GM12878 (cell line): ENCODE measurements around the gene EHD2. TPM values are rescaled to one million over a fixed set of nuclear protein-coding genes. Genes with fewer than 3 reads are reported as not detected.

Experiments used
- ATAC-seq: fragments of 200-7000 bp; cut with Tn5 transposase; 3 replicates; pipeline ENCODE4 v1.9.1; 2020; ENCODE audit warnings: mild to moderate bottlenecking, moderate library complexity
- BruUV-seq: library from RNA; stranded (reverse); fragments of 400-500 nt; replicated peaks from 2 replicates; lab custom pipeline; 2021; lab: Mats Ljungman, UMichigan
- CTCF ChIA-PET: fragments of 300-600 bp; sonication (Branson Sonifier 250); formaldehyde crosslinking; extraction: SDS; loops from one replicate; lab custom pipeline; 2021; ENCODE audit warnings: inconsistent platforms; lab: Yijun Ruan, JAX
- POLR2A ChIA-PET: fragments of 350-600 bp; formaldehyde crosslinking; extraction: SDS; loops from one replicate; lab custom pipeline; 2021; ENCODE audit warnings: inconsistent platforms; lab: Charles Lee
- RAD21 ChIA-PET: fragments of 300-600 bp; sonication (Branson Sonifier 250); formaldehyde crosslinking; loops from one replicate; lab custom pipeline; 2023; ENCODE audit warnings: antibody characterized with exemption; ENCODE audit not compliant: unreplicated experiment; lab: Charles Lee
- SMC1A ChIA-PET: fragments of 300-600 bp; sonication (Branson Sonifier 250); formaldehyde crosslinking; loops from one replicate; lab custom pipeline; 2023; ENCODE audit not compliant: unreplicated experiment, uncharacterized antibody; lab: Charles Lee
- DNase-seq: peaks from one replicate; pipeline ENCODE4 v3.0.0-alpha.2; 2011; ENCODE audit warnings: low read depth, low spot score
- FAIRE-seq: peaks from 3 replicates; lab custom pipeline; 2011; peaks lifted over from hg19 to GRCh38; lab: Jason Lieb, UNC
- H2AFZ ChIP-seq: 2 replicates; pipeline ENCODE4 v1.6.0; 2011; ENCODE audit warnings: low read depth, low read length, control low read depth; ENCODE audit not compliant: control insufficient read depth
- H3K27ac ChIP-seq: 2 replicates; pipeline ENCODE4 v1.5.1; 2011; ENCODE audit warnings: control low read depth; ENCODE audit not compliant: control insufficient read depth, insufficient read depth
- H3K27me3 ChIP-seq, 2 experiments: replicated peaks in 1 of 2; 2 replicates each; pipeline versions ENCODE4 v1.6.0 to v1.6.1; 2011; ENCODE audit warnings: low read length in 1 of 2; ENCODE audit not compliant: control insufficient read depth in 2 of 2, insufficient read depth in 2 of 2
- H3K36me3 ChIP-seq, 2 experiments: 2 replicates each; pipeline ENCODE4 v1.5.1; 2011; ENCODE audit warnings: low read length in 1 of 2; ENCODE audit not compliant: control insufficient read depth in 2 of 2, insufficient read depth in 2 of 2
- H3K4me1 ChIP-seq: 2 replicates; pipeline ENCODE4 v1.6.1; 2011; ENCODE audit warnings: mild to moderate bottlenecking, low read length, moderate library complexity, mixed read lengths; ENCODE audit not compliant: control insufficient read depth, insufficient read depth
- H3K4me2 ChIP-seq: 2 replicates; pipeline ENCODE4 v1.6.0; 2011; ENCODE audit warnings: control low read depth; ENCODE audit not compliant: control insufficient read depth, insufficient read depth
- H3K4me3 ChIP-seq: fragments of 200-600 bp; sonication (generic); 2 replicates; pipeline ENCODE4 v1.5.1; 2016
- H3K79me2 ChIP-seq: 2 replicates; pipeline ENCODE4 v1.6.0; 2011; ENCODE audit warnings: low read length; ENCODE audit not compliant: control insufficient read depth, insufficient read depth
- H3K9ac ChIP-seq: 2 replicates; pipeline ENCODE4 v1.8.0; 2011; ENCODE audit warnings: low read length, control low read depth, mixed read lengths; ENCODE audit not compliant: control insufficient read depth, insufficient read depth
- H3K9me3 ChIP-seq: replicated peaks from 3 replicates; pipeline ENCODE4 v1.5.1; 2011; ENCODE audit warnings: mild to moderate bottlenecking, low read length; ENCODE audit not compliant: control insufficient read depth, insufficient read depth
- H4K20me1 ChIP-seq: 2 replicates; pipeline ENCODE4 v1.6.0; 2011; ENCODE audit not compliant: control insufficient read depth, insufficient read depth
- ASH2L ChIP-seq: fragments of 300-600, 200-600 bp; sonication (generic); IDR thresholded peaks from 2 replicates; pipeline ENCODE4 v1.6.1; 2017; ENCODE audit warnings: low read depth, mild to moderate bottlenecking, borderline replicate concordance
- EGR1 ChIP-seq, 2 experiments: IDR thresholded peaks; 1 replicate in 1 of 2; 2 replicates in 1 of 2; pipeline ENCODE4 v1.6.1; 2011 to 2012; ENCODE audit warnings: low read depth in 2 of 2, low read length in 2 of 2, borderline replicate concordance in 1 of 2, mild to moderate bottlenecking in 1 of 2, moderate library complexity in 1 of 2
- EP300 ChIP-seq, 2 experiments: fragments of 150-350 bp in 1 of 2; IDR thresholded peaks; 2 replicates each; pipeline ENCODE4 v1.6.1; 2011 to 2012; ENCODE audit warnings: low read depth in 2 of 2, low read length in 2 of 2, borderline replicate concordance in 1 of 2, improper control_type of control experiment in 1 of 2, inconsistent platforms in 1 of 2; ENCODE audit not compliant: control insufficient read depth in 1 of 2
- EZH2 ChIP-seq: IDR thresholded peaks from 2 replicates; pipeline ENCODE4 v1.6.1; 2012; ENCODE audit warnings: low read depth, mild to moderate bottlenecking, control low read depth, inconsistent platforms, low read length, borderline replicate concordance; ENCODE audit not compliant: control insufficient read depth
- HDGF ChIP-seq: fragments of 450-650 bp; IDR thresholded peaks from 2 replicates; pipeline ENCODE4 v1.6.1; 2016; ENCODE audit warnings: antibody characterized with exemption
- NFXL1 ChIP-seq: fragments of 450-650 bp; IDR thresholded peaks from 2 replicates; pipeline ENCODE4 v1.6.1; 2017; ENCODE audit warnings: antibody characterized with exemption, mild to moderate bottlenecking, borderline replicate concordance
- PAX5 ChIP-seq: IDR thresholded peaks from 2 replicates; pipeline ENCODE4 v1.6.1; 2011; ENCODE audit warnings: low read depth, low read length, borderline replicate concordance
- POLR2AphosphoS2 ChIP-seq: IDR thresholded peaks from 2 replicates; pipeline ENCODE4 v1.6.1; 2011; ENCODE audit warnings: low read depth, mild to moderate bottlenecking, low read length, improper control_type of control experiment, moderate library complexity
- RAD21 ChIP-seq: IDR thresholded peaks from 2 replicates; pipeline ENCODE4 v1.6.1; 2011; ENCODE audit warnings: mild to moderate bottlenecking, low read depth, low read length, moderate library complexity; ENCODE audit not compliant: insufficient read depth
- RAD51 ChIP-seq: fragments of 450-650 bp; IDR thresholded peaks from 2 replicates; pipeline ENCODE4 v1.6.1; 2016; ENCODE audit warnings: moderate library complexity, mild to moderate bottlenecking, inconsistent platforms
- SP1 ChIP-seq: IDR thresholded peaks from one replicate; pipeline ENCODE4 v1.6.1; 2011; ENCODE audit warnings: low read depth, low read length
- SREBF2 ChIP-seq: IDR thresholded peaks from 2 replicates; pipeline ENCODE4 v1.6.1; 2012; ENCODE audit warnings: mild to moderate bottlenecking, low read length
- STAT1 ChIP-seq: fragments of 450-650 bp; conservative IDR thresholded peaks from 2 replicates; pipeline ENCODE4 v1.6.1; 2014; ENCODE audit warnings: antibody characterized with exemption, mild to moderate bottlenecking
- WGBS: methylation state at CpG from one replicate; pipeline ENCODE4 v1.1.6; 2016; ENCODE audit warnings: low lambda C conversion rate; ENCODE audit not compliant: insufficient replicate concordance, insufficient coverage; ENCODE audit errors: missing lambda C conversion rate; 5-methylcytosine and 5-hydroxymethylcytosine counted together
- in situ Hi-C: fragments of 300-500 bp; cut with MboI; formaldehyde crosslinking; loops from 9 replicates; pipeline ENCODE4 v1.14.3; 2018; ENCODE audit warnings: mixed read lengths
- intact Hi-C: fragments of 100-400 bp; cut with micrococcal nuclease; formaldehyde crosslinking; loops from one replicate; pipeline ENCODE4 v1.14.2; 2022; ENCODE audit not compliant: unreplicated experiment
- polyA plus RNA-seq, 11 experiments: library from polyadenylated mRNA; depleted of rRNA in 4 of 11; unstranded in 6 of 11; stranded (reverse) in 5 of 11; fragments of >200 nt; fragmentation: Nextera tagmentation in 4 of 11; fragmentation: Illumina TruSeq in 1 of 11; extraction: Ambion mirVana in 4 of 11; extraction: Trizol in 1 of 11; gene quantifications; 1 replicate in 1 of 11; 2 replicates in 10 of 11; pipeline versions ENCODE4 v1.2.1 to v1.2.3, GENCODE V29; 2011 to 2016; ENCODE audit warnings: inconsistent platforms in 2 of 11, missing spikeins in 2 of 11, low read depth in 1 of 11
- total RNA-seq, 4 experiments: library from RNA; depleted of rRNA in 3 of 4; stranded (reverse); fragments of >200 nt in 3 of 4; fragmentation: Illumina TruSeq in 1 of 4; extraction: Trizol in 1 of 4; gene quantifications; 2 replicates each; pipeline versions ENCODE4 v1.2.1 to v1.2.3, GENCODE V29; 2013 to 2021
- TF ChIP-seq, protein P1 (sequence below): IDR thresholded peaks from 2 replicates; pipeline ENCODE4 v1.6.1; 2011; ENCODE audit warnings: mild to moderate bottlenecking, low read depth, low read length, moderate library complexity; ENCODE audit not compliant: insufficient replicate concordance
- TF ChIP-seq, protein P2 (sequence below), 3 experiments: IDR thresholded peaks in 2 of 3; conservative IDR thresholded peaks in 1 of 3; 2 replicates each; pipeline ENCODE4 v1.5.1; 2011; ENCODE audit warnings: low read depth in 3 of 3, low read length in 3 of 3, mild to moderate bottlenecking in 3 of 3, control low read depth in 2 of 3, moderate library complexity in 2 of 3, inconsistent platforms in 1 of 3, mixed read lengths in 1 of 3; ENCODE audit not compliant: control insufficient read depth in 2 of 3, insufficient read depth in 1 of 3; ENCODE audit errors: extremely low read depth in 1 of 3
- TF ChIP-seq, protein P3 (sequence below): IDR thresholded peaks from 2 replicates; pipeline ENCODE4 v1.6.1; 2012; ENCODE audit warnings: low read depth, low read length, improper control_type of control experiment

EHD2 gene
- total and polyA plus RNA-seq, 10 of the 15 experiments (the other 5 are each of a cell fraction or from before 2014, with no cell fraction given): 0.12 to 0.24 (median 0.23) TPM; not detected in 7

DNA sequence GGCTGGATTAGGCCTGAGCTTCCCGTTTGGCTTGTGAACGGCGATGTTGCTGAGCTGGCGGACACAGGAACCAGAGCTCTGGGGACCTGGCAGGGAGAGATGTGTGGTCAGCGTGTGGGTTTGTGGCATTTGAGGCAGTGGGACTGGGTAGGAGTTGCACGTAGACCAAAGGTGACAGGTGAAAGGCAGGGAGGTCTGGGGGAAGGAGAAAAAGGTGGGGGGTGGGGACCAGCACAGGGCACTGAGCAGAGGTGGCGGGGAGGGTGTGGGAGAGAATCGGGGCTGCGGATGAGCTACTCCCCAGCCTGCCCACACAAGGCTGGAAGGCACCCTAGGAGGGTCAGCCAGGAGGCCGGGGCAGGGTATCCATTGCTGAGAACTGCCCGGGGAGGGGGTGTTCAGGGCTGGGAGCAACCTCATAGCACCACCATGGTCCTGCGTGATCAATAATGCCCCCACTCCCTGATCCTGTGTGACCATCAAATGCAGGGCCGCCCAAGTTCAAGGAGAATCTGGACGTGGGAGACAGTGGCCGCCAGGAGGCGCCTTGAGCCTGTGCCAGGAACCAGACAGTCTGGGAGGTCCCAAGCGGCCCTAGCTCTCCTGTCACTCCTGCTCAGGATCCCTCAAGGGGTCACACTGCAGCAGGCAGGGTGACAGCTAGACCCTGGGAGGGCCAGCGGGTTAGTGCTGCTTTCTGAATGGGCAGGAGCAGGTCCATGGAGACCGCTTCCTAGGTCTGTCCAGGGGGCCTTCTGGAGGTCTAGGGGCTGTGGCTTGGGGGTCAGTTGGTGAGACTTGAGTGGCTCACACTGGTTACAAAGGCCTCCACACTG is 52.5 kb downstream of the EHD2 start (continued):
- TF ChIP-seq PAX5 (no peak), HDGF (no peak), RAD21 (peak; percentile 72)
- TF ChIP-seq, protein P1, sequence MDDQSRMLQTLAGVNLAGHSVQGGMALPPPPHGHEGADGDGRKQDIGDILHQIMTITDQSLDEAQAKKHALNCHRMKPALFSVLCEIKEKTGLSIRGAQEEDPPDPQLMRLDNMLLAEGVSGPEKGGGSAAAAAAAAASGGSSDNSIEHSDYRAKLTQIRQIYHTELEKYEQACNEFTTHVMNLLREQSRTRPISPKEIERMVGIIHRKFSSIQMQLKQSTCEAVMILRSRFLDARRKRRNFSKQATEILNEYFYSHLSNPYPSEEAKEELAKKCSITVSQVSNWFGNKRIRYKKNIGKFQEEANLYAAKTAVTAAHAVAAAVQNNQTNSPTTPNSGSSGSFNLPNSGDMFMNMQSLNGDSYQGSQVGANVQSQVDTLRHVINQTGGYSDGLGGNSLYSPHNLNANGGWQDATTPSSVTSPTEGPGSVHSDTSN: peak; percentile 27
- TF ChIP-seq, protein P2, sequence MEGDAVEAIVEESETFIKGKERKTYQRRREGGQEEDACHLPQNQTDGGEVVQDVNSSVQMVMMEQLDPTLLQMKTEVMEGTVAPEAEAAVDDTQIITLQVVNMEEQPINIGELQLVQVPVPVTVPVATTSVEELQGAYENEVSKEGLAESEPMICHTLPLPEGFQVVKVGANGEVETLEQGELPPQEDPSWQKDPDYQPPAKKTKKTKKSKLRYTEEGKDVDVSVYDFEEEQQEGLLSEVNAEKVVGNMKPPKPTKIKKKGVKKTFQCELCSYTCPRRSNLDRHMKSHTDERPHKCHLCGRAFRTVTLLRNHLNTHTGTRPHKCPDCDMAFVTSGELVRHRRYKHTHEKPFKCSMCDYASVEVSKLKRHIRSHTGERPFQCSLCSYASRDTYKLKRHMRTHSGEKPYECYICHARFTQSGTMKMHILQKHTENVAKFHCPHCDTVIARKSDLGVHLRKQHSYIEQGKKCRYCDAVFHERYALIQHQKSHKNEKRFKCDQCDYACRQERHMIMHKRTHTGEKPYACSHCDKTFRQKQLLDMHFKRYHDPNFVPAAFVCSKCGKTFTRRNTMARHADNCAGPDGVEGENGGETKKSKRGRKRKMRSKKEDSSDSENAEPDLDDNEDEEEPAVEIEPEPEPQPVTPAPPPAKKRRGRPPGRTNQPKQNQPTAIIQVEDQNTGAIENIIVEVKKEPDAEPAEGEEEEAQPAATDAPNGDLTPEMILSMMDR (IDR thresholded peaks at IDR 0.05 in 2 of 3, conservative IDR thresholded peaks at IDR 0.05 in 1 of 3; ENCODE audit: control insufficient read depth in 2 of 3, extremely low read depth in 1 of 3, insufficient read depth in 1 of 3, low read depth in 3 of 3, low read length in 3 of 3): peak; percentile 64 to 82 (median 74)

DNA sequence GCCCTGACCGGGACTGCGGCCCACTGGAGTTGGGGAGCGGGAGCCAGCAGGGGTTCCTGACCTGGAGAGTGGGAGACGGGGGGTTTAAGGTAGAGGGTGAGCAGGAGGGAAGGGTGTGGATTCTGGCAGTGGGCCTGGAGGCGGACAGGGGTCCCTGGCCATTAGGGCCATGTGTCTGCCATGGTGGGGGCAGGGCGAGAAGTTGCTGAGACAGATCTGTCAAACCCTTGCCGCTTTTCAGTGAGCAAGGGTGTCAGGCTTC is 53.1 kb downstream of the EHD2 start:
- ChIA-PET RAD21 (interaction anchor here (1.5 kb wide), 1 partner anchor 24 kb away, joined by 6 read pairs; no protein-coding TSS in a partner anchor), SMC1A (interaction anchor here (1.3 kb wide), 1 partner anchor 97 kb away, joined by 3 read pairs; no protein-coding TSS in a partner anchor), POLR2A (no interaction called here), CTCF (interaction anchor here (0.7 to 6.3 kb wide), 9 partner anchors 9 to 97 kb away, joined by 3 to 75 read pairs (median 5); partner anchors contain the start of gene NOP53)
- ATAC-seq: no peak
- no peak overlapping the region for H3K27ac ChIP-seq
- H3K79me2 ChIP-seq: no peaks in the 10 kb centered on the region
- no peak for TF ChIP-seq SP1
- no peak for TF ChIP-seq SREBF2
- no peak for TF ChIP-seq POLR2AphosphoS2
- TF ChIP-seq EGR1 (IDR thresholded peaks at IDR 0.05; ENCODE audit: borderline replicate concordance in 1 of 2, low read depth in 2 of 2, low read length in 2 of 2): no peak
- no peak for TF ChIP-seq RAD51
- TF ChIP-seq NFXL1: no peak
- TF ChIP-seq STAT1: no peak
- no peak for TF ChIP-seq ASH2L
- no peak for TF ChIP-seq EP300 (IDR thresholded peaks at IDR 0.05; ENCODE audit: borderline replicate concordance in 1 of 2, control insufficient read depth in 1 of 2, low read depth in 2 of 2, low read length in 2 of 2)
- TF ChIP-seq, protein P3, sequence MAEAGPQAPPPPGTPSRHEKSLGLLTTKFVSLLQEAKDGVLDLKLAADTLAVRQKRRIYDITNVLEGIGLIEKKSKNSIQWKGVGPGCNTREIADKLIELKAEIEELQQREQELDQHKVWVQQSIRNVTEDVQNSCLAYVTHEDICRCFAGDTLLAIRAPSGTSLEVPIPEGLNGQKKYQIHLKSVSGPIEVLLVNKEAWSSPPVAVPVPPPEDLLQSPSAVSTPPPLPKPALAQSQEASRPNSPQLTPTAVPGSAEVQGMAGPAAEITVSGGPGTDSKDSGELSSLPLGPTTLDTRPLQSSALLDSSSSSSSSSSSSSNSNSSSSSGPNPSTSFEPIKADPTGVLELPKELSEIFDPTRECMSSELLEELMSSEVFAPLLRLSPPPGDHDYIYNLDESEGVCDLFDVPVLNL: no peak
- TF ChIP-seq EZH2: no peak
- no peaks in the 10 kb centered on the region for H3K36me3 ChIP-seq
- in situ Hi-C loops (no loop called here), intact Hi-C loops (loop anchor here (2.0 kb wide), 1 partner anchor 23 kb away; no protein-coding TSS in a partner anchor)
- no peak for FAIRE-seq
- WGBS: 43% methylated on average over 7 of the region's 7 CpGs
- no peak overlapping the region for H2AFZ ChIP-seq
- H3K4me2 ChIP-seq: no peak overlapping the region
- no TSS peak for BruUV-seq
- H4K20me1 ChIP-seq: no peaks in the 10 kb centered on the region
- no peaks in the 10 kb centered on the region for H3K4me1 ChIP-seq
- no peak overlapping the region for H3K9ac ChIP-seq
- no peaks in the 10 kb centered on the region for H3K27me3 ChIP-seq
- no peak overlapping the region for H3K4me3 ChIP-seq
- DNase-seq: no peak
- no peaks in the 10 kb centered on the region for H3K9me3 ChIP-seq
